HCT116 (cell line): ENCODE measurements around the gene MBP. TPM values are rescaled to one million over a fixed set of nuclear protein-coding genes. Genes with fewer than 3 reads are reported as not detected.

Source experiments
- ATAC-seq: fragments of 200-7000 bp; cut with Tn5 transposase; 2 replicates; pipeline ENCODE4 v1.9.1; 2020; ENCODE audit warnings: mild to moderate bottlenecking, moderate library complexity
- BruUV-seq: library from RNA; stranded (reverse); fragments of 400-500 nt; replicated peaks from 2 replicates; lab custom pipeline; 2021; lab: Mats Ljungman, UMichigan
- CTCF ChIA-PET: fragments of 300-600 bp; sonication (Branson Sonifier 250); formaldehyde crosslinking; loops from one replicate; lab custom pipeline; 2021; ENCODE audit warnings: antibody characterized with exemption; lab: Charles Lee
- POLR2A ChIA-PET: fragments of 300-600, 350-600 bp; sonication (Branson Sonifier 250); formaldehyde crosslinking; loops from one replicate; lab custom pipeline; 2021; ENCODE audit warnings: antibody characterized with exemption; lab: Charles Lee
- RAD21 ChIA-PET, 2 experiments: fragments of 300-600 bp; sonication (Branson Sonifier 250); formaldehyde crosslinking; loops; one replicate each; lab custom pipeline; 2023; ENCODE audit warnings: low total read pairs in 2 of 2; ENCODE audit not compliant: uncharacterized antibody in 2 of 2, unreplicated experiment in 2 of 2, low non-redundant PET in 1 of 2; lab: Charles Lee
- DNase-seq: peaks from one replicate; pipeline ENCODE4 v3.0.0-alpha.2; 2010; ENCODE audit warnings: low read depth, low spot score
- H2AFZ ChIP-seq: fragments of 200-600 bp; shearing (Covaris generic), sonication (generic); 2 replicates; pipeline ENCODE4 v1.6.1; 2017; ENCODE audit warnings: low read depth, mixed run types, mixed read lengths, antibody characterized with exemption, low read length; ENCODE audit not compliant: poor library complexity, severe bottlenecking
- H3K27ac ChIP-seq: 2 replicates; pipeline ENCODE4 v1.5.1; 2012; ENCODE audit warnings: low read depth, low read length
- H3K27me3 ChIP-seq: fragments of 200-600 bp; sonication (generic); 2 replicates; pipeline ENCODE4 v1.6.1; 2016; ENCODE audit warnings: mixed run types, low read length, mixed read lengths; ENCODE audit not compliant: insufficient read depth
- H3K36me3 ChIP-seq, 2 experiments: fragments of 200-500 bp in 1 of 2; fragments of 200-600 bp in 1 of 2; sonication (Bioruptor generic) in 1 of 2; sonication (generic) in 1 of 2; 2 replicates each; pipeline versions ENCODE4 v1.5.1 to v1.6.1; 2014 to 2016; ENCODE audit warnings: low read length in 2 of 2, inconsistent platforms in 1 of 2, mixed read lengths in 1 of 2, mixed run types in 1 of 2; ENCODE audit not compliant: insufficient read depth in 2 of 2, control insufficient read depth in 1 of 2
- H3K4me1 ChIP-seq, 2 experiments: fragments of 200-600 bp in 1 of 2; sonication (generic) in 1 of 2; 2 replicates each; pipeline versions ENCODE4 v1.5.1 to v1.6.1; 2012 to 2017; ENCODE audit warnings: low read length in 2 of 2, inconsistent platforms in 1 of 2, mild to moderate bottlenecking in 1 of 2, mixed read lengths in 1 of 2, mixed run types in 1 of 2, moderate library complexity in 1 of 2; ENCODE audit not compliant: insufficient read depth in 2 of 2, control insufficient read depth in 1 of 2
- H3K4me2 ChIP-seq: fragments of 200-600 bp; sonication (generic); 2 replicates; pipeline ENCODE4 v1.6.1; 2017; ENCODE audit warnings: mixed run types, low read length, mixed read lengths
- H3K4me3 ChIP-seq, 2 experiments: fragments of 200-600 bp in 1 of 2; sonication (generic) in 1 of 2; replicated peaks in 1 of 2; 2 replicates each; pipeline ENCODE4 v1.5.1; 2011 to 2016; ENCODE audit warnings: low read length in 2 of 2, control low read depth in 1 of 2, low read depth in 1 of 2, mild to moderate bottlenecking in 1 of 2, mixed read lengths in 1 of 2, mixed run types in 1 of 2
- H3K79me2 ChIP-seq: fragments of 200-600 bp; sonication (generic); 2 replicates; pipeline ENCODE4 v1.6.1; 2017; ENCODE audit warnings: mild to moderate bottlenecking, mixed run types, low read length, moderate library complexity, mixed read lengths; ENCODE audit not compliant: insufficient read depth
- H3K9ac ChIP-seq: fragments of 200-600 bp; sonication (generic); 2 replicates; pipeline ENCODE4 v1.6.1; 2016; ENCODE audit warnings: low read length, mixed read lengths
- H3K9me2 ChIP-seq: fragments of 200-600 bp; sonication (generic), shearing (Covaris generic); 2 replicates; pipeline ENCODE4 v1.6.1; 2017; ENCODE audit warnings: mixed run types, mild to moderate bottlenecking, moderate library complexity; ENCODE audit not compliant: insufficient read depth
- H3K9me3 ChIP-seq, 2 experiments: fragments of 200-500 bp in 1 of 2; fragments of 200-600 bp in 1 of 2; sonication (Bioruptor generic) in 1 of 2; sonication (generic) in 1 of 2; 2 replicates each; pipeline ENCODE4 v1.6.1; 2014 to 2017; ENCODE audit warnings: low read length in 2 of 2, mixed read lengths in 2 of 2, inconsistent platforms in 1 of 2, low read depth in 1 of 2, mild to moderate bottlenecking in 1 of 2, mixed run types in 1 of 2, moderate library complexity in 1 of 2; ENCODE audit not compliant: control insufficient read depth in 1 of 2, insufficient read depth in 1 of 2
- H4K20me1 ChIP-seq: fragments of 200-600 bp; sonication (generic), shearing (Covaris generic); 2 replicates; pipeline ENCODE4 v1.6.1; 2017; ENCODE audit warnings: mixed run types, mild to moderate bottlenecking, moderate library complexity; ENCODE audit not compliant: insufficient read depth
- ATF3 ChIP-seq: IDR thresholded peaks from 2 replicates; pipeline ENCODE4 v1.6.1; 2012
- CEBPB ChIP-seq: IDR thresholded peaks from 2 replicates; pipeline ENCODE4 v1.6.1; 2012; ENCODE audit warnings: low read depth
- CTCF ChIP-seq, 3 experiments: fragments of 200-600 bp in 1 of 3; sonication (generic) in 1 of 3; IDR thresholded peaks in 2 of 3; conservative IDR thresholded peaks in 1 of 3; 2 replicates each; pipeline ENCODE4 v1.5.1; 2012 to 2017; ENCODE audit warnings: low read depth in 2 of 3, low read length in 2 of 3, antibody characterized with exemption in 1 of 3, borderline replicate concordance in 1 of 3, control low read depth in 1 of 3, mild to moderate bottlenecking in 1 of 3, mixed read lengths in 1 of 3, mixed run types in 1 of 3, moderate library complexity in 1 of 3; ENCODE audit not compliant: insufficient read depth in 1 of 3
- EGR1 ChIP-seq: IDR thresholded peaks from 2 replicates; pipeline ENCODE4 v1.6.1; 2012; ENCODE audit warnings: low read depth
- ELF1 ChIP-seq: IDR thresholded peaks from 2 replicates; pipeline ENCODE4 v1.6.1; 2012; ENCODE audit warnings: low read depth, borderline replicate concordance
- EZH2 ChIP-seq: fragments of 200-600 bp; sonication (generic); IDR thresholded peaks from 2 replicates; pipeline ENCODE4 v1.6.1; 2017; ENCODE audit warnings: antibody characterized with exemption, mixed run types
- EZH2phosphoT487 ChIP-seq: fragments of 200-600 bp; IDR thresholded peaks from 2 replicates; pipeline ENCODE4 v1.6.1; 2018; ENCODE audit warnings: antibody characterized with exemption, borderline replicate concordance
- JUND ChIP-seq: IDR thresholded peaks from 2 replicates; pipeline ENCODE4 v1.6.1; 2012
- POLR2A ChIP-seq: IDR thresholded peaks from 2 replicates; pipeline ENCODE4 v1.7.0; 2011; ENCODE audit warnings: borderline replicate concordance; ENCODE audit not compliant: insufficient read depth, insufficient read length; ENCODE audit errors: extremely low read depth
- POLR2AphosphoS5 ChIP-seq: IDR thresholded peaks from 2 replicates; pipeline ENCODE4 v1.6.1; 2011; ENCODE audit warnings: mild to moderate bottlenecking, low read depth, low read length, moderate library complexity
- RAD21 ChIP-seq: IDR thresholded peaks from 2 replicates; pipeline ENCODE4 v1.6.1; 2012; ENCODE audit warnings: low read depth, mild to moderate bottlenecking
- SRF ChIP-seq: IDR thresholded peaks from 2 replicates; pipeline ENCODE4 v1.6.1; 2012; ENCODE audit warnings: low read depth
- YY1 ChIP-seq: IDR thresholded peaks from 2 replicates; pipeline ENCODE4 v1.6.1; 2011; ENCODE audit warnings: low read length, low read depth, moderate library complexity, mild to moderate bottlenecking; ENCODE audit not compliant: insufficient replicate concordance; ENCODE audit errors: extremely low read depth
- ZBTB33 ChIP-seq: IDR thresholded peaks from 2 replicates; pipeline ENCODE4 v1.6.1; 2011; ENCODE audit warnings: mild to moderate bottlenecking, low read length, moderate library complexity; ENCODE audit not compliant: insufficient replicate concordance; ENCODE audit errors: extremely low read depth
- ZFX ChIP-seq: fragments of 450-650 bp; IDR thresholded peaks from 2 replicates; pipeline ENCODE4 v1.6.1; 2017
- ZNF274 ChIP-seq: fragments of 200-500 bp; sonication (Bioruptor generic); IDR thresholded peaks from 2 replicates; pipeline ENCODE4 v1.6.1; 2014; ENCODE audit warnings: mild to moderate bottlenecking, low read depth, low read length, inconsistent platforms
- intact Hi-C: fragments of 100-400 bp; cut with micrococcal nuclease; formaldehyde crosslinking; loops from 2 replicates; pipeline ENCODE4 v1.10.0; 2022
- total RNA-seq: library from RNA; stranded (reverse); gene quantifications from one replicate; pipeline ENCODE4 v1.2.1, GENCODE V29; 2021; ENCODE audit not compliant: unreplicated experiment

The MBP gene
- total RNA-seq, 1 experiment from 2014 or later, result 34.9 TPM

- no peaks in the 10 kb centered on the region for H4K20me1 ChIP-seq
- H3K27me3 ChIP-seq, result no peaks in the 10 kb centered on the region
- ATAC-seq (peak; percentile 99), DNase-seq (peak; percentile 67)
- H3K4me2 ChIP-seq, result peak overlapping the region; percentile 53
- TF ChIP-seq ZNF274, result no peak
- TF ChIP-seq EZH2phosphoT487, result no peak
- no peak for TF ChIP-seq EGR1
- TF ChIP-seq ATF3, result no peak
- no peak for TF ChIP-seq YY1
- TF ChIP-seq EZH2, result no peak
- no peak for TF ChIP-seq ZBTB33
- TF ChIP-seq POLR2A, result no peak
- no peak for TF ChIP-seq SRF
- TF ChIP-seq CTCF (IDR thresholded peaks at IDR 0.05 in 2 of 3, conservative IDR thresholded peaks at IDR 0.05 in 1 of 3; ENCODE audit: borderline replicate concordance in 1 of 3, insufficient read depth in 1 of 3, low read depth in 2 of 3, low read length in 2 of 3), result peak; percentile 83 to 93 (median 87)
- no peak for TF ChIP-seq JUND
- TF ChIP-seq ELF1, result no peak
- no peak for TF ChIP-seq POLR2AphosphoS5
- no peak for TF ChIP-seq ZFX
- TF ChIP-seq CEBPB, result no peak
- peak; percentile 77 for TF ChIP-seq RAD21
- POLR2A ChIA-PET, result no interaction called here
- H3K36me3 ChIP-seq, result no peaks in the 10 kb centered on the region
- no peaks in the 10 kb centered on the region for H3K9me3 ChIP-seq
- H3K9me2 ChIP-seq, result no peaks in the 10 kb centered on the region
- no peaks in the 10 kb centered on the region for H3K79me2 ChIP-seq
- RAD21 ChIA-PET, result no interaction called here
- intact Hi-C loops, result loop anchor here (1.0 kb wide), 2 partner anchors 108 to 181 kb away; no protein-coding TSS in a partner anchor
- no peak overlapping the region for H3K9ac ChIP-seq
- BruUV-seq, result no TSS peak
- CTCF ChIA-PET, result interaction anchor here (0.9 to 2.4 kb wide), 5 partner anchors 18 to 229 kb away, joined by 3 to 16 read pairs (median 4); no protein-coding TSS in a partner anchor
- peaks cover 2 to 5% of the 10 kb centered on the region in 2 experiments; a peak in 3 of 4 replicates for H3K4me1 ChIP-seq
- no peak overlapping the region for H2AFZ ChIP-seq
- no peak overlapping the region for H3K27ac ChIP-seq
- H3K4me3 ChIP-seq, result no peak overlapping the region
Observed at GRCh38 chr18:76982841-76983583, 149.6 kb downstream of the MBP start.
